ENCODE results near the gene GABRB2. TPM values are rescaled to one million over a fixed set of nuclear protein-coding genes. Genes with fewer than 3 reads are reported as not detected.

GABRB2 gene
- polyA plus RNA-seq, 3 donors, result 1.6 to 2.1 (median 2.0) TPM

DNA sequence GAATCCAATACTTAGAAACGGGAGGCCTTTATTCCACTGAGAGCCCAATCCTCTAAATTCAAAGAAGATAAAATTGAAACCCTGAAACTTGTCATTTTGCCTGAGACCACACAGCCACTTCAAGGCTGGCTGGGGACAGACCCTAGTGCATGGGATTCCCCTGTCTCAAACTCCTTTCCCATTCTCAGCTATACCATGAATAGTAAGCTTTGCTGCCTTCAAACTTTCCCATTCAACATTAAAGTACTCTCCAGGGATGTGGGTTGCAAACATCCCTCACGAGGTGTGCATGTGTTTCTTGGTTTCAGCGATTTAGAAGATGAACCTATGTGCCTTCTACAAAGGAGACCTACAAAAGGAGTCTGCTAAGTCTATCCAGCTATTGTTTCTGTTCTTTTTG, 64.6 kb downstream of the GABRB2 start:
- DNase-seq, result no peak

GRCh38 chr5:161471211-161471950, 75.1 kb downstream of the GABRB2 start:
- DNase-seq, result no peak

GRCh38 chr5:161467703-161468102, 78.8 kb downstream of the GABRB2 start:
- DNase-seq, result no peak

GRCh38 chr5:161460741-161461140, 85.8 kb downstream of the GABRB2 start:
- DNase-seq, result no peak

- DNase-seq, result no peak
These were observed 99.9 kb downstream of the GABRB2 start for GRCh38 chr5:161446655-161447054.

GRCh38 chr5:161442471-161442870, 104.1 kb downstream of the GABRB2 start:
- DNase-seq, result no peak

GRCh38 chr5:161432798-161433197, 113.7 kb downstream of the GABRB2 start:
- no peak for DNase-seq

- DNase-seq, result no peak
These were observed 114.6 kb downstream of the GABRB2 start for GRCh38 chr5:161431963-161432362.

- no peak for DNase-seq
These were observed 125.5 kb downstream of the GABRB2 start for GRCh38 chr5:161421067-161421466.

DNA sequence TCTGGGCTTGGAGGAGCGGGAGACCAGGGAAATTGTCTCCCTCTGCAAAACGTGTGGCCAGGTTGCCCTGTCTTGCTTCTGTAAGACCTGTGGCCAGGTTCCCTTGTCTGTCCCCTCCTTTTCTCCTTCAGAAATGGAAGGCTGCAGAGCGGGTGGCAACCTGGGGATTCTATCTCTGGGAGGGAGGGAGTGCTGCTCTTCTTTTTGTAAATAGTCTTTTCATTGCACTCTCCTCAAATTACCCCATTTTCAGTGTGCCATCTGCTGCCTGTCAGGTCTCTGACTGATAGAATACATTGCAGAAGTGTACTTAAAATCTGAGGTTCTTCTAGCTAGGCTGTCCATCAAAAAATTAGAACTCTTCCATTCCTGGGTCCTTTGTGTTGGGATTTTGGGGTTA, 126.0 kb downstream of the GABRB2 start:
- no peak for DNase-seq

DNA sequence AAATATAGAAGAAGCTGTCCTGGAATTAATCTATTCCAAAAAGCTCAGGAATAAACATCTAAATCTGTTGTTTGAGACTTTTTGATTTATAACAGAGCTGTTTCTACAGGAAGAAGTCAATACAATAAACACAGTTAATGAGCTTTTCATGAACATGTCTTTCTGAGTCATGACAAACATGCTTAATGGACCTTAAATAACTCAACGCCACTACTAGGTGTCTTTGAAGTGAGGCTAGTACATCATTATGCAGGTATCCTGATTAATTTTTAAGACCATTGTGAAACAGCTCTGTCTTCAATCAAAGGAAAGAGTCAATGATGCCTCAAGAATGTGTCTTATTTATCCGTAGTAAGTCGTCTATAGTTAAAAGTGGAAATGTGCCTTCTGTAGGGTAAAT, 131.6 kb downstream of the GABRB2 start:
- no peak for DNase-seq

- DNase-seq, result no peak
These were observed 132.5 kb downstream of the GABRB2 start for GRCh38 chr5:161414037-161414436.

DNA sequence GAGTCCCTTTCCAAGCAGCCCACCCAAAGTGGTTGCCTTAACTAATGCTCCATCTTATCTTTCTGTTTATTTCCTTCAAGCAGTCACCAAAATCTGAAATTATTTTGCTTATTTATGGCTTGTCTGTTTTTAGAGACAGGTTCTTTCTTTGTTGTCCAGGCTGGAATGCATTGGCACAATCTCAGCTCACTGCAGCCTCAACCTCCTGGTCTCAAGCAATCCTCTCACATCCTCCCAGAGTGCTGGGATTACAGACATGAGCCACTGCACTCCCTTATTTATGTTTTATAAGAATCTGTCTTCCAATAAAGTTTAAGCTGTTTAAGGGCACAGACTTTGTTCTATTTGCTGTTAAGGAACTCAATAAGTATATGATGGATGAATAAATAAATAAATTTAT, 133.7 kb downstream of the GABRB2 start:
- DNase-seq, result no peak

- no peak for DNase-seq
These were observed 135.4 kb downstream of the GABRB2 start for GRCh38 chr5:161411156-161411555.

DNA sequence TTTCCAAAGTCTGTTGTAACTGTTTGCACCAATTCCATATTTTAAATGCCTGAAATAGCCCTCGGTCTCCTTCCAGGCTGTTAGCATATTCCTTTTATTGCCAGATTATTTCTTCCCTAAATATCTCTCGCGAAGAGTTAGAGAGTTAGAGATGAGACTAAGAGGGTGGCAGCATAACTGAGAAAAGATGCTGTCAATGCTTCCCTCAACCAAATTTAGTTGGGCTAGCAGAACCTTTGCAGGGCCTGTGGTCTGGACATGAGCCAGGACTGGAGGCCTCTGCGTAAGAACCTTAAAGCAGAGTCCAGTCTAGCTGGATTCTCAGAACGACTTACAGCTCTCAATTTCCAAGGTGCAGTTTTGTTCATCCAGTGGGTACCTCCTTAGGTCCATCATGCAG, 135.9 kb downstream of the GABRB2 start:
- DNase-seq, result no peak

DNA sequence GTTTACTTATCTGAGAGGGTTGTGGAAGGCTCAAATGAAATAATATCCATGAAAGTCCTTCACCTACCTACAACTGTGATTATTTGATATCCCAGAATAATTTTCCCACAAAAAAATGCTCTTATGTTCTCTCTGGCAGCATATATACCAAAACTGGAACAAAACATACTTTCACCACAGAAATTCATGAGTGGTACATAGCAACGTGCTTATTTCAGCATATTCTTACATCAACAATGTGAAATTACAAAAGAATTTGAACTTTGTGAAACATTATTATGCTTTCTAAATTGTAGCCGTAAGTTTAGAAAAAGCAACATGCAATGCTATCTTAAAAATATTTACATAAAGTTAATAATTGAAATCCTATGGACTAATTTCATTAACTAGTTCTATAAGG, 137.1 kb downstream of the GABRB2 start:
- no peak for DNase-seq

DNA sequence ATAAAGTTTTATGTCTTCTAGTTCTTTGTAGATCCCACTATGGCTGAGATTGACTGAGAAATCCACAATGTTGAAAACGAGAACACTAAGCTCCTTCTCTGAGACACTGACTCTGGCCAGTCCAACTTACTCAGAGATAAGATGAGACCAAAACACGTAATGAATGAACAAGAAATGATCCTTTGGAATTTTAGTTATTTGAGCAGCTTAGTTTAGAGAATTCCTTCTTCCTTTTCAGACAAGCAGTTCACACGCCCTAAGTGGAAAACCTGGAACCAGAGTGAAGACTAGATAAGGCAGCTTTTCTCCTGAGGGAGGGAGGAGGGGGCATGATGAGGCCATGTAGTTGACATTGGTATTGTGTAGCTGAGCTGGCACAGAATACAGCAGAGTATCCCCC, 139.6 kb downstream of the GABRB2 start:
- no peak for DNase-seq

GRCh38 chr5:161403996-161404395, 142.5 kb downstream of the GABRB2 start:
- DNase-seq, result no peak

GRCh38 chr5:161403121-161403520, 143.4 kb downstream of the GABRB2 start:
- DNase-seq, result no peak

GRCh38 chr5:161400583-161400982, 145.9 kb downstream of the GABRB2 start:
- no peak for DNase-seq

GRCh38 chr5:161399996-161400562, 146.4 kb downstream of the GABRB2 start:
- no peak for DNase-seq

DNA sequence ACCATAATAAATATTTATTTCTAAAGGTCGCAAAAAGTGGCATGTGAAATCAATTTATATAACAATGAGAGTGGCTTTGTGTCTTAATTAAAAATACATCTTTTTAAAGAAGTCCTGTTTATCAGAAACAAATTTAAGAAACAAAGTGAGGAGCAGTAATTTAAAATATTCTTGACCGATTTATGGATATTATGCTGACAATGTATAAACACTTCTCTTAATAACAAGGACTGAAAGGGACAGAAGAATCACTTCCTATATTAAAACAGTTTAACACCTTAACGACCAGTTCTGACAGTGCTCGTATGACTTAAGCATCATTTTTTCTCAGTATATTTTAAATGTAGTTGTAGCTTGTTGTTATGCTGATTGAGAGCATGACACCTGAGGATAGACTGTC, 149.1 kb downstream of the GABRB2 start:
- no peak for DNase-seq

- no peak for DNase-seq
These were observed 150.4 kb downstream of the GABRB2 start for GRCh38 chr5:161396171-161396570.

DNA sequence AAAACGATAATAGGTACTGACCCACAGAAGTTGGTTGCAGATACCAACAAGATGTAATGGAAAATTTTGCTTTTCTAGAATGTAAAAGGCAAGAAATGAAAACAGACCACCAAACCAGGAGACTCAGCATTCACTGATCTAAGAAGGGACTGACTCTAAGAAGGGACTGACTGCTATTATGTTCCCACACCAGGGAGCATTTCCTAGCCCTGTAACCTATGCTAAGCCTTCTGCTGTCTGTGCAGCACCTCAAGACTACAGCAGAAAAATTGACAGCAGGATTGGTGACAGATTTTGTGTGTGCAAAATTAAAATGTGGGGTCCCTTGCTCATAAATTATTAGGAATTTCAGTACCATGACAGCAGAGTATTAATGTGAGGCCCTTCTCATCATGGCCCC, 154.8 kb downstream of the GABRB2 start:
- no peak for DNase-seq
